Common myeloid progenitor, CD34-positive (primary cell): ENCODE results near the gene NOTUM.

Experiments used
- CTCF ChIA-PET: fragments of 350-600 bp; sonication (Branson Sonifier 250); formaldehyde crosslinking; loops from one replicate; lab custom pipeline; 2021; ENCODE audit warnings: antibody characterized with exemption; lab: Charles Lee
- POLR2A ChIA-PET: fragments of 350-600 bp; sonication (Branson Sonifier 250); formaldehyde crosslinking; loops from one replicate; lab custom pipeline; 2021; ENCODE audit warnings: antibody characterized with exemption; lab: Charles Lee
- DNase-seq, 3 donors: peaks; one replicate each; pipeline versions ENCODE4 v3.0.0 to v3.0.0-alpha.2; 2013
- H3K27ac ChIP-seq, 2 experiments: 1 replicate in 1 of 2; 2 replicates in 1 of 2; pipeline ENCODE4 v1.7.0; 2013; ENCODE audit warnings: inconsistent platforms in 2 of 2, low read length in 2 of 2, mild to moderate bottlenecking in 2 of 2, low read depth in 1 of 2, moderate library complexity in 1 of 2; ENCODE audit not compliant: severe bottlenecking in 2 of 2, insufficient read depth in 1 of 2, poor library complexity in 1 of 2
- H3K27me3 ChIP-seq, 5 experiments: replicated peaks in 2 of 5; 1 replicate in 3 of 5; 2 replicates in 2 of 5; pipeline versions ENCODE4 v1.6.1 to v1.7.0; 2013; ENCODE audit warnings: low read length in 4 of 5, mild to moderate bottlenecking in 2 of 5, moderate library complexity in 2 of 5, inconsistent platforms in 1 of 5; ENCODE audit not compliant: insufficient read depth in 5 of 5, control insufficient read depth in 4 of 5
- H3K36me3 ChIP-seq, 4 experiments: 1 replicate in 2 of 4; 2 replicates in 2 of 4; pipeline versions ENCODE4 v1.6.1 to v1.7.0; 2013; ENCODE audit warnings: low read length in 3 of 4, control low read depth in 1 of 4, mild to moderate bottlenecking in 1 of 4; ENCODE audit not compliant: control insufficient read depth in 4 of 4, insufficient read depth in 4 of 4
- H3K4me1 ChIP-seq, 4 experiments: 1 replicate in 3 of 4; 2 replicates in 1 of 4; pipeline versions ENCODE4 v1.6.1 to v1.7.1; 2013; ENCODE audit warnings: low read length in 3 of 4, mild to moderate bottlenecking in 3 of 4, control low read depth in 1 of 4, inconsistent platforms in 1 of 4, moderate library complexity in 1 of 4; ENCODE audit not compliant: control insufficient read depth in 4 of 4, insufficient read depth in 4 of 4; ENCODE audit errors: control extremely low read depth in 1 of 4
- H3K4me3 ChIP-seq, 7 experiments: 1 replicate in 4 of 7; 2 replicates in 3 of 7; pipeline versions ENCODE4 v1.5.1 to v1.7.0; 2013; ENCODE audit warnings: mild to moderate bottlenecking in 7 of 7, low read length in 6 of 7, moderate library complexity in 6 of 7, inconsistent platforms in 2 of 7, low read depth in 2 of 7, control low read depth in 1 of 7; ENCODE audit not compliant: insufficient read depth in 4 of 7, control insufficient read depth in 1 of 7; ENCODE audit errors: extremely low read depth in 1 of 7
- H3K9me3 ChIP-seq, 5 experiments: 1 replicate in 4 of 5; 2 replicates in 1 of 5; pipeline versions ENCODE4 v1.6.1 to v1.7.1; 2013; ENCODE audit warnings: low read length in 4 of 5, mild to moderate bottlenecking in 2 of 5, inconsistent platforms in 1 of 5, low read depth in 1 of 5, moderate library complexity in 1 of 5; ENCODE audit not compliant: control insufficient read depth in 4 of 5, insufficient read depth in 2 of 5; ENCODE audit errors: control extremely low read depth in 1 of 5
- WGBS: methylation state at CpG from one replicate; pipeline ENCODE4 v1.1.5; 2013; ENCODE audit not compliant: insufficient coverage; 5-methylcytosine and 5-hydroxymethylcytosine counted together

The NOTUM gene

GRCh38 chr17:81932333-81932983, 28.5 kb downstream of the NOTUM start:
- Histone ChIP-seq H3K27me3 (peaks cover 0 to 24% (median 13%) of the 10 kb centered on the region in 5 experiments), H3K4me3 (no peak overlapping the region), H3K4me1 (peaks cover 0 to 43% (median 32%) of the 10 kb centered on the region in 4 experiments), H3K36me3 (peaks cover 0 to 3% (median 0%) of the 10 kb centered on the region in 4 experiments), H3K27ac (no peak overlapping the region), H3K9me3 (no peaks in the 10 kb centered on the region)
- no peak for DNase-seq
- ChIA-PET CTCF (interaction anchor here (1.7 kb wide), 1 partner anchor 88 kb away, joined by 4 read pairs; no protein-coding TSS in a partner anchor), POLR2A (no interaction called here)
- 100% methylated on average over 8 of the region's 9 CpGs for WGBS

- Histone ChIP-seq H3K9me3 (no peaks in the 10 kb centered on the region), H3K27me3 (peaks cover 0 to 24% (median 13%) of the 10 kb centered on the region in 5 experiments), H3K27ac (no peak overlapping the region), H3K36me3 (peaks cover 0 to 3% (median 0%) of the 10 kb centered on the region in 4 experiments), H3K4me3 (peak overlapping the region in 1 of 7 experiments; percentile 11), H3K4me1 (peaks cover 0 to 38% (median 26%) of the 10 kb centered on the region in 4 experiments)
- WGBS = 52% methylated on average over 9 of the region's 15 CpGs
- no peak for DNase-seq
- ChIA-PET POLR2A (no interaction called here), CTCF (no interaction called here)
Measured at GRCh38 chr17:81931557-81932332, 29.2 kb downstream of the NOTUM start.

- CTCF ChIA-PET = interaction anchor here (1.0 to 1.1 kb wide), 2 partner anchors 32 to 89 kb away, joined by 3 read pairs; no protein-coding TSS in a partner anchor
- no peak overlapping the region for H3K4me3 ChIP-seq
- no peak for DNase-seq
- no peaks in the 10 kb centered on the region for H3K9me3 ChIP-seq
- H3K27me3 ChIP-seq = peaks cover 0 to 24% (median 13%) of the 10 kb centered on the region in 5 experiments
- POLR2A ChIA-PET = no interaction called here
- 85% methylated on average over 13 of the region's 13 CpGs for WGBS
- peaks cover 0 to 37% (median 26%) of the 10 kb centered on the region in 4 experiments for H3K4me1 ChIP-seq
- no peak overlapping the region for H3K27ac ChIP-seq
- H3K36me3 ChIP-seq = peaks cover 0 to 3% (median 0%) of the 10 kb centered on the region in 4 experiments
Measured at GRCh38 chr17:81931189-81931556, 29.8 kb downstream of the NOTUM start.

- peaks cover 0 to 43% (median 33%) of the 10 kb centered on the region in 4 experiments for H3K4me1 ChIP-seq
- H3K4me3 ChIP-seq = peak overlapping the region in 1 of 7 experiments; percentile 19
- 76% methylated on average over 16 of the region's 20 CpGs for WGBS
- H3K36me3 ChIP-seq = peaks cover 0 to 3% (median 0%) of the 10 kb centered on the region in 4 experiments
- H3K27ac ChIP-seq = no peak overlapping the region
- peak in 2 of 3 donors; percentile 70 to 75 for DNase-seq
- ChIA-PET CTCF (interaction anchor here (0.9 to 1.7 kb wide), 5 partner anchors 10 to 91 kb away, joined by 3 to 4 read pairs (median 4); no protein-coding TSS in a partner anchor), POLR2A (interaction anchor here (0.6 kb wide), 1 partner anchor 93 kb away, joined by 3 read pairs; no protein-coding TSS in a partner anchor)
- peaks cover 0 to 24% (median 13%) of the 10 kb centered on the region in 5 experiments for H3K27me3 ChIP-seq
- H3K9me3 ChIP-seq = no peaks in the 10 kb centered on the region
Measured at GRCh38 chr17:81930142-81931125, 30.6 kb downstream of the NOTUM start.

GRCh38 chr17:81929253-81930141, 31.5 kb downstream of the NOTUM start:
- Histone ChIP-seq H3K4me1 (peaks cover 0 to 52% (median 43%) of the 10 kb centered on the region in 4 experiments), H3K27me3 (peaks cover 0 to 24% (median 13%) of the 10 kb centered on the region in 5 experiments), H3K4me3 (no peak overlapping the region), H3K36me3 (no peaks in the 10 kb centered on the region), H3K9me3 (no peaks in the 10 kb centered on the region), H3K27ac (no peak overlapping the region)
- CTCF ChIA-PET = interaction anchor here (0.9 to 2.1 kb wide), 5 partner anchors 11 to 92 kb away, joined by 3 to 7 read pairs (median 4); no protein-coding TSS in a partner anchor
- WGBS = 95% methylated on average over 26 of the region's 31 CpGs
- POLR2A ChIA-PET = no interaction called here
- DNase-seq = no peak
